DND-41 (cell line): Measurements from ENCODE around the gene PCNA.

Experiments used
- ATAC-seq: fragments of 200-7000 bp; cut with Tn5 transposase; 3 replicates; pipeline ENCODE4 v1.9.1; 2021; ENCODE audit warnings: low read depth; ENCODE audit not compliant: insufficient read depth
- DNase-seq: peaks from one replicate; pipeline ENCODE4 v3.0.0-alpha.2; 2020
- H2AFZ ChIP-seq: 2 replicates; pipeline ENCODE4 v1.6.0; 2012; ENCODE audit warnings: low read depth, low read length
- H3K27ac ChIP-seq: 2 replicates; pipeline ENCODE4 v1.5.1; 2012; ENCODE audit warnings: low read length, inconsistent platforms
- H3K27me3 ChIP-seq: fragments of 200-600 bp; sonication (generic); 2 replicates; pipeline ENCODE4 v1.6.0; 2012; ENCODE audit warnings: low read length, mild to moderate bottlenecking, inconsistent platforms; ENCODE audit not compliant: insufficient read depth, poor library complexity
- H3K36me3 ChIP-seq: 2 replicates; pipeline ENCODE4 v1.5.1; 2012; ENCODE audit warnings: low read length, inconsistent platforms; ENCODE audit not compliant: insufficient read depth
- H3K4me1 ChIP-seq: 2 replicates; pipeline ENCODE4 v1.5.1; 2012; ENCODE audit warnings: mild to moderate bottlenecking, low read length; ENCODE audit not compliant: insufficient read depth
- H3K4me2 ChIP-seq: 2 replicates; pipeline ENCODE4 v1.6.0; 2012; ENCODE audit warnings: mild to moderate bottlenecking, moderate library complexity, low read length, inconsistent platforms; ENCODE audit not compliant: insufficient read depth
- H3K4me3 ChIP-seq, 2 experiments: fragments of 200-600 bp in 1 of 2; shearing (Covaris generic) in 1 of 2; 2 replicates each; pipeline ENCODE4 v1.5.1; 2012 to 2016; ENCODE audit warnings: inconsistent platforms in 2 of 2, low read length in 2 of 2, mild to moderate bottlenecking in 2 of 2, low read depth in 1 of 2, moderate library complexity in 1 of 2
- H3K79me2 ChIP-seq: 2 replicates; pipeline ENCODE4 v1.6.0; 2012; ENCODE audit warnings: low read length, inconsistent platforms; ENCODE audit not compliant: insufficient read depth
- H3K9ac ChIP-seq: 2 replicates; pipeline ENCODE4 v1.6.0; 2012; ENCODE audit warnings: low read depth, mild to moderate bottlenecking, inconsistent platforms, low read length, moderate library complexity
- H3K9me3 ChIP-seq: 2 replicates; pipeline ENCODE4 v1.5.1; 2012; ENCODE audit warnings: low read length, moderate library complexity, mild to moderate bottlenecking, inconsistent platforms; ENCODE audit not compliant: insufficient read depth, severe bottlenecking
- H4K20me1 ChIP-seq: 2 replicates; pipeline ENCODE4 v1.6.0; 2012; ENCODE audit warnings: low read length; ENCODE audit not compliant: insufficient read depth
- EZH2 ChIP-seq: IDR thresholded peaks from 3 replicates; pipeline ENCODE4 v1.6.1; 2012; ENCODE audit warnings: borderline replicate concordance, low read depth, mild to moderate bottlenecking, moderate library complexity, low read length, inconsistent platforms; ENCODE audit not compliant: severe bottlenecking
- TF ChIP-seq, protein P1 (sequence below): IDR thresholded peaks from 2 replicates; pipeline ENCODE4 v1.5.1; 2012; ENCODE audit warnings: borderline replicate concordance, low read length, moderate library complexity, mild to moderate bottlenecking; ENCODE audit not compliant: poor library complexity, severe bottlenecking; ENCODE audit errors: extremely low read depth

Gene PCNA

DNA sequence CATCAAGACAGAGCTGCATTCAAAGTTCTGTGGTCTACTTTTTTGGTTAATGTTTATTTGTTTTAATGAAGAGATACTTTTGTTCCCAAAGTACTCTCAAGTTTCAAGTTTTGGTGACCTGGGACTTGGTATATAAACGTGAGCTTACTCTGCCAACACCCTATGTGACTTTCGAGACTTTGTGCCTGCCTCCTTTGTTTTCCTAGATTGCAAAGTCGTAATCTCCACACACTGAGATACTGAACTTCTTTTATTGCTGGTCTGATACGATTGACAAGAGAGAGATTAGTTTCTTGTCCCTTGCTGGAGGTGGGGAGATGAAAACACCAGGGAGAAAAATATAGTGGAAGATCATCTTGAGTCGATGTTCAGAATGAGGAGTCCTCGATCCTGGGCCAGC lies 27.9 kb downstream of the PCNA start:
- Histone ChIP-seq H3K9ac (no peak overlapping the region), H3K27ac (no peak overlapping the region), H3K4me1 (no peaks in the 10 kb centered on the region)

DNA sequence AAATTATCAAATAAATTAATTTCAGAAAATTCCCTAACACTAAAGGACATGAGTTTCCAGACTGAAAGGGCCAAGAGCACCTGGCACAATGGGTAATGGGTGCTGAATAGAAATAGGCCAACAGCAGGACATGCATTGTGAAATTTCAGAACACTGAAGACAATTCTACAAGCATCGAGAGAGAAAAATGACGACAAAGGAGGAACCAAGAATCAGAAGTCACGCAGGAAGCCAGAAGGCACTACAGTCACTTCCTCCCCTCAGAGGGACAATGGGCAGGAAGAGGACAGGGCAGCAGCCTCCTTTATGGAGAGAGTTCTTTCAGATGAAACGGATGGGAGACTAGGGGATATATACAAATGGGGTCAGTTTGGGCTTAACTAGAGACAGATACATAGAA lies 29.6 kb downstream of the PCNA start:
- DNase-seq (no peak), ATAC-seq (no peak)
- H3K79me2 ChIP-seq, result no peaks in the 10 kb centered on the region
- H3K4me1 ChIP-seq, result no peaks in the 10 kb centered on the region
- TF ChIP-seq, protein P1, sequence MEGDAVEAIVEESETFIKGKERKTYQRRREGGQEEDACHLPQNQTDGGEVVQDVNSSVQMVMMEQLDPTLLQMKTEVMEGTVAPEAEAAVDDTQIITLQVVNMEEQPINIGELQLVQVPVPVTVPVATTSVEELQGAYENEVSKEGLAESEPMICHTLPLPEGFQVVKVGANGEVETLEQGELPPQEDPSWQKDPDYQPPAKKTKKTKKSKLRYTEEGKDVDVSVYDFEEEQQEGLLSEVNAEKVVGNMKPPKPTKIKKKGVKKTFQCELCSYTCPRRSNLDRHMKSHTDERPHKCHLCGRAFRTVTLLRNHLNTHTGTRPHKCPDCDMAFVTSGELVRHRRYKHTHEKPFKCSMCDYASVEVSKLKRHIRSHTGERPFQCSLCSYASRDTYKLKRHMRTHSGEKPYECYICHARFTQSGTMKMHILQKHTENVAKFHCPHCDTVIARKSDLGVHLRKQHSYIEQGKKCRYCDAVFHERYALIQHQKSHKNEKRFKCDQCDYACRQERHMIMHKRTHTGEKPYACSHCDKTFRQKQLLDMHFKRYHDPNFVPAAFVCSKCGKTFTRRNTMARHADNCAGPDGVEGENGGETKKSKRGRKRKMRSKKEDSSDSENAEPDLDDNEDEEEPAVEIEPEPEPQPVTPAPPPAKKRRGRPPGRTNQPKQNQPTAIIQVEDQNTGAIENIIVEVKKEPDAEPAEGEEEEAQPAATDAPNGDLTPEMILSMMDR, result no peak
- TF ChIP-seq EZH2, result no peak
- no peak overlapping the region for H3K9ac ChIP-seq
- H3K36me3 ChIP-seq, result peaks cover 8% of the 10 kb centered on the region; the same call in 1 of the 2 replicates
- no peak overlapping the region for H3K27ac ChIP-seq
- no peaks in the 10 kb centered on the region for H3K27me3 ChIP-seq
- no peak overlapping the region for H3K4me3 ChIP-seq
- H3K9me3 ChIP-seq, result no peaks in the 10 kb centered on the region
- no peaks in the 10 kb centered on the region for H4K20me1 ChIP-seq
- H2AFZ ChIP-seq, result no peak overlapping the region
- H3K4me2 ChIP-seq, result no peak overlapping the region

More for the DNA sequence above, 27.9 kb downstream of the PCNA start:
- Histone ChIP-seq H4K20me1 (no peaks in the 10 kb centered on the region), H3K9me3 (no peaks in the 10 kb centered on the region), H3K4me2 (no peak overlapping the region), H3K79me2 (no peaks in the 10 kb centered on the region), H3K4me3 (no peak overlapping the region), H3K27me3 (no peaks in the 10 kb centered on the region), H2AFZ (no peak overlapping the region), H3K36me3 (peaks cover 22% of the 10 kb centered on the region; the same call in 1 of the 2 replicates)
- TF ChIP-seq EZH2, result no peak
- TF ChIP-seq, protein P1, result no peak
- DNase-seq, result no peak
- no peak for ATAC-seq

DNA sequence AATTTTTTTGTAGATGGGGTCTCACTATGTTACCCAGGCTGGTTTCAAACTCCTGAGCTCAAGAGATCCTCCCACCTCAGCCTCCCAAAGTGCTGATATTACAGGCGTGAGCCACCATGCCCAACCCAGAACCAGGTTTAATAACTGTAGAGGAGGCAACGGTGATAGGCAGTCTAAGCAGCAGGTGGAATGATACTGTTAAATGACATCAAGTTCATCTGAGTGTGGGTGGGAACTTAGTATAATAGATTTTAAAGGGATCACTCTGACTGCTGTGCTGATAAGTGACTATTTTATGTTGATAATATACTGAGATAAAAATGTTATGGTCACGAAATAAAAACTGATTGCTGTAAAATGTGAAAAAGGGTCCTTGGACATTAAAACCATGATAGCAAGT lies 31.1 kb downstream of the PCNA start:
- H3K9ac ChIP-seq, result no peak overlapping the region

More for the DNA sequence above, 31.1 kb downstream of the PCNA start:
- Histone ChIP-seq H4K20me1 (no peaks in the 10 kb centered on the region), H3K79me2 (no peaks in the 10 kb centered on the region), H3K4me1 (no peaks in the 10 kb centered on the region), H3K9me3 (no peaks in the 10 kb centered on the region), H3K27me3 (no peaks in the 10 kb centered on the region), H3K36me3 (peaks cover 7% of the 10 kb centered on the region; the same call in 1 of the 2 replicates), H3K27ac (no peak overlapping the region), H3K4me3 (no peak overlapping the region), H3K4me2 (no peak overlapping the region), H2AFZ (no peak overlapping the region)
- DNase-seq, result no peak
- no peak for ATAC-seq
- TF ChIP-seq, protein P1, result no peak
- TF ChIP-seq EZH2, result no peak
